Astrocyte (in vitro differentiated cells and primary cell): Measurements from ENCODE around the gene CTSV. TPM values are rescaled to one million over a fixed set of nuclear protein-coding genes. Genes with fewer than 3 reads are reported as not detected.
"Not testable (repeated sequence)": the region's sequence is repeated elsewhere in the genome, so short reads cannot be mapped to it uniquely, and the experiment has no call there.

Experiments used
- DNase-seq: peaks from one replicate; pipeline ENCODE4 v3.0.0-alpha.2; 2010; ENCODE audit warnings: low read depth
- FAIRE-seq: peaks from 2 replicates; lab custom pipeline; 2011; peaks lifted over from hg19 to GRCh38; lab: Jason Lieb, UNC
- H2AFZ ChIP-seq: 2 replicates; pipeline ENCODE4 v1.6.0; 2012; ENCODE audit warnings: low read depth, low read length, inconsistent platforms
- H3K27ac ChIP-seq: 2 replicates; pipeline ENCODE4 v1.5.1; 2011; ENCODE audit warnings: low read depth, low read length, inconsistent platforms
- H3K27me3 ChIP-seq: 2 replicates; pipeline ENCODE4 v1.6.0; 2011; ENCODE audit warnings: low read length, inconsistent platforms; ENCODE audit not compliant: insufficient read depth
- H3K36me3 ChIP-seq: 2 replicates; pipeline ENCODE4 v1.5.1; 2011; ENCODE audit warnings: low read length, inconsistent platforms; ENCODE audit not compliant: insufficient read depth
- H3K4me1 ChIP-seq: 2 replicates; pipeline ENCODE4 v1.5.1; 2011; ENCODE audit warnings: low read length, inconsistent platforms; ENCODE audit not compliant: insufficient read depth
- H3K4me2 ChIP-seq: 2 replicates; pipeline ENCODE4 v1.6.0; 2012; ENCODE audit warnings: low read length, inconsistent platforms
- H3K4me3 ChIP-seq: 2 replicates; pipeline ENCODE4 v1.5.1; 2011; ENCODE audit warnings: low read depth, mild to moderate bottlenecking, low read length, inconsistent platforms; ENCODE audit not compliant: insufficient read depth
- H3K79me2 ChIP-seq: 2 replicates; pipeline ENCODE4 v1.6.0; 2012; ENCODE audit warnings: mild to moderate bottlenecking, low read length, inconsistent platforms; ENCODE audit not compliant: insufficient read depth
- H3K9ac ChIP-seq: 2 replicates; pipeline ENCODE4 v1.6.0; 2012; ENCODE audit warnings: mild to moderate bottlenecking, low read length, inconsistent platforms
- H3K9me3 ChIP-seq: 2 replicates; pipeline ENCODE4 v1.5.1; 2012; ENCODE audit warnings: low read depth, mild to moderate bottlenecking, low read length, inconsistent platforms; ENCODE audit not compliant: insufficient read depth
- H4K20me1 ChIP-seq: 2 replicates; pipeline ENCODE4 v1.6.0; 2012; ENCODE audit warnings: low read length, inconsistent platforms; ENCODE audit not compliant: insufficient read depth
- H3K27ac Mint-ChIP-seq: one replicate; pipeline ENCODE4 v1.8.0; 2021; ENCODE audit warnings: mild to moderate bottlenecking, mixed read lengths; ENCODE audit not compliant: unreplicated experiment
- H3K27me3 Mint-ChIP-seq: one replicate; pipeline ENCODE4 v1.8.0; 2021; ENCODE audit warnings: low read depth, mixed read lengths; ENCODE audit not compliant: unreplicated experiment
- H3K36me3 Mint-ChIP-seq: one replicate; pipeline ENCODE4 v1.8.0; 2021; ENCODE audit warnings: low read depth, mixed read lengths; ENCODE audit not compliant: unreplicated experiment
- H3K4me1 Mint-ChIP-seq: one replicate; pipeline ENCODE4 v1.8.0; 2021; ENCODE audit warnings: low read depth, mixed read lengths; ENCODE audit not compliant: unreplicated experiment
- H3K4me3 Mint-ChIP-seq: one replicate; pipeline ENCODE4 v1.8.0; 2021; ENCODE audit warnings: mild to moderate bottlenecking, moderate library complexity, mixed read lengths; ENCODE audit not compliant: unreplicated experiment
- H3K9me3 Mint-ChIP-seq: one replicate; pipeline ENCODE4 v1.8.0; 2021; ENCODE audit warnings: mild to moderate bottlenecking, mixed read lengths; ENCODE audit not compliant: unreplicated experiment
- total RNA-seq: library from RNA; stranded (reverse); gene quantifications from 2 replicates; pipeline ENCODE4 v1.2.1, GENCODE V29; 2021

Gene CTSV
- total RNA-seq, 1 donor from 2014 or later, result 36.3 TPM

- not testable (repeated sequence) for H3K36me3 Mint-ChIP-seq, H3K4me1 ChIP-seq, H3K27me3 ChIP-seq, H3K27ac ChIP-seq, H3K9me3 Mint-ChIP-seq, H3K4me1 Mint-ChIP-seq, H3K27me3 Mint-ChIP-seq, FAIRE-seq, H3K9me3 ChIP-seq, H3K36me3 ChIP-seq, H4K20me1 ChIP-seq, H3K27ac Mint-ChIP-seq
- peak overlapping the region; percentile 95 for H3K4me3 Mint-ChIP-seq
- Histone ChIP-seq H3K79me2 (peaks cover 16% of the 10 kb centered on the region), H3K4me2 (peak overlapping the region; percentile 86), H3K9ac (peak overlapping the region; percentile 73), H3K4me3 (peak overlapping the region; percentile 66), H2AFZ (peak overlapping the region; percentile 16)
- peak; percentile 2 for DNase-seq
Observed at GRCh38 chr9:97012617-97013016, 26.3 kb downstream of the CTSV start.

- not testable (repeated sequence) for DNase-seq, H3K4me3 ChIP-seq, H3K27me3 ChIP-seq, H3K4me1 ChIP-seq, H3K9me3 Mint-ChIP-seq, H3K9me3 ChIP-seq, H2AFZ ChIP-seq, H3K36me3 Mint-ChIP-seq, H3K36me3 ChIP-seq, FAIRE-seq, H3K27ac ChIP-seq, H3K9ac ChIP-seq, H3K27me3 Mint-ChIP-seq, H3K27ac Mint-ChIP-seq, H3K4me1 Mint-ChIP-seq, H3K4me2 ChIP-seq, H3K4me3 Mint-ChIP-seq
- peaks cover 62% of the 10 kb centered on the region for H3K79me2 ChIP-seq
- H4K20me1 ChIP-seq, result peaks cover 13% of the 10 kb centered on the region
Observed at GRCh38 chr9:97002195-97002594, 36.7 kb downstream of the CTSV start.

GRCh38 chr9:97001338-97001737 is 37.6 kb downstream of the CTSV start:
- not testable (repeated sequence) for H3K27me3 Mint-ChIP-seq, H3K36me3 ChIP-seq, H3K9me3 Mint-ChIP-seq, H3K4me3 Mint-ChIP-seq, H3K9ac ChIP-seq, H3K36me3 Mint-ChIP-seq, H3K27ac ChIP-seq, H3K27me3 ChIP-seq, DNase-seq, FAIRE-seq, H3K4me3 ChIP-seq, H3K27ac Mint-ChIP-seq, H3K4me1 ChIP-seq, H3K9me3 ChIP-seq, H3K4me2 ChIP-seq, H3K4me1 Mint-ChIP-seq, H2AFZ ChIP-seq
- Histone ChIP-seq H3K79me2 (peaks cover 62% of the 10 kb centered on the region), H4K20me1 (peaks cover 14% of the 10 kb centered on the region)

GRCh38 chr9:97000139-97000787 is 38.7 kb downstream of the CTSV start:
- H3K4me1 Mint-ChIP-seq, H3K27me3 ChIP-seq, H3K9ac ChIP-seq, H3K9me3 ChIP-seq, H2AFZ ChIP-seq, H3K27ac ChIP-seq, DNase-seq, H3K4me1 ChIP-seq, H3K27ac Mint-ChIP-seq, H3K36me3 Mint-ChIP-seq, H3K27me3 Mint-ChIP-seq, H3K9me3 Mint-ChIP-seq, H3K4me3 Mint-ChIP-seq, H3K4me3 ChIP-seq, H3K36me3 ChIP-seq, H3K4me2 ChIP-seq, FAIRE-seq: not testable (repeated sequence)
- Histone ChIP-seq H4K20me1 (peaks cover 14% of the 10 kb centered on the region), H3K79me2 (peaks cover 59% of the 10 kb centered on the region)

GRCh38 chr9:96999733-97000132 is 39.2 kb downstream of the CTSV start:
- not testable (repeated sequence) for H3K36me3 ChIP-seq, H3K36me3 Mint-ChIP-seq, H3K4me1 Mint-ChIP-seq, H3K27me3 ChIP-seq, H3K27me3 Mint-ChIP-seq, H3K27ac ChIP-seq, DNase-seq, H3K4me1 ChIP-seq, H3K4me3 Mint-ChIP-seq, H3K4me3 ChIP-seq, H3K27ac Mint-ChIP-seq, H3K4me2 ChIP-seq, FAIRE-seq, H3K9ac ChIP-seq, H2AFZ ChIP-seq, H3K9me3 ChIP-seq, H3K9me3 Mint-ChIP-seq
- Histone ChIP-seq H3K79me2 (peaks cover 55% of the 10 kb centered on the region), H4K20me1 (peaks cover 14% of the 10 kb centered on the region)

- not testable (repeated sequence) for H3K27me3 ChIP-seq, H3K9me3 Mint-ChIP-seq, H3K27ac Mint-ChIP-seq, FAIRE-seq, H3K4me2 ChIP-seq, H3K9me3 ChIP-seq, H3K4me3 Mint-ChIP-seq, H3K4me3 ChIP-seq, H3K4me1 Mint-ChIP-seq, H3K4me1 ChIP-seq, H4K20me1 ChIP-seq, DNase-seq, H3K36me3 ChIP-seq, H3K9ac ChIP-seq, H2AFZ ChIP-seq, H3K27ac ChIP-seq, H3K27me3 Mint-ChIP-seq, H3K36me3 Mint-ChIP-seq
- peaks cover 49% of the 10 kb centered on the region for H3K79me2 ChIP-seq
Observed at GRCh38 chr9:96997009-96997701, 41.8 kb downstream of the CTSV start.
